CD14-positive monocyte (primary cell): ENCODE results near the gene SRSF3. TPM values are rescaled to one million over a fixed set of nuclear protein-coding genes. Genes with fewer than 3 reads are reported as not detected.
A peak's percentile ranks its signal among the peaks of the same experiment; 100 is the strongest.
"Not testable (repeated sequence)": the region's sequence is repeated elsewhere in the genome, so short reads cannot be mapped to it uniquely, and the experiment has no call there.

Experiments
- DNase-seq, 3 donors: peaks; one replicate each; pipeline ENCODE4 v3.0.0-alpha.2; 2011 to 2022
- H2AFZ ChIP-seq: 2 replicates; pipeline ENCODE4 v1.6.0; 2012; ENCODE audit warnings: mild to moderate bottlenecking, low read depth, low read length, inconsistent platforms; ENCODE audit not compliant: insufficient read depth, poor library complexity, severe bottlenecking
- H3K27ac ChIP-seq, 2 donors: 1 replicate in 1 of 2; 2 replicates in 1 of 2; pipeline ENCODE4 v1.5.1; 2012 to 2013; ENCODE audit warnings: low read length in 2 of 2, control low read depth in 1 of 2, inconsistent platforms in 1 of 2, low read depth in 1 of 2, mild to moderate bottlenecking in 1 of 2
- H3K27me3 ChIP-seq, 2 donors: one replicate each; pipeline versions ENCODE4 v1.6.0 to v1.6.1; 2011 to 2013; ENCODE audit warnings: low read length in 2 of 2; ENCODE audit not compliant: control insufficient read depth in 2 of 2, insufficient read depth in 2 of 2
- H3K36me3 ChIP-seq, 2 donors: replicated peaks in 1 of 2; 1 replicate in 1 of 2; 2 replicates in 1 of 2; pipeline versions ENCODE4 v1.5.1 to v1.6.1; 2012 to 2013; ENCODE audit warnings: low read length in 2 of 2, control low read depth in 1 of 2, inconsistent platforms in 1 of 2, mild to moderate bottlenecking in 1 of 2; ENCODE audit not compliant: insufficient read depth in 2 of 2, control insufficient read depth in 1 of 2
- H3K4me1 ChIP-seq, 2 donors: 1 replicate in 1 of 2; 2 replicates in 1 of 2; pipeline versions ENCODE4 v1.5.1 to v1.6.1; 2012 to 2013; ENCODE audit warnings: low read length in 2 of 2, control low read depth in 1 of 2, inconsistent platforms in 1 of 2, mild to moderate bottlenecking in 1 of 2, moderate library complexity in 1 of 2; ENCODE audit not compliant: insufficient read depth in 2 of 2, control insufficient read depth in 1 of 2
- H3K4me2 ChIP-seq: replicated peaks from 2 replicates; pipeline ENCODE3; 2012; ENCODE audit warnings: low read length, moderate library complexity, mild to moderate bottlenecking; ENCODE audit not compliant: poor library complexity, severe bottlenecking; ENCODE audit errors: extremely low read depth
- H3K4me3 ChIP-seq, 3 experiments: fragments of 200-600 bp in 1 of 3; sonication (generic) in 1 of 3; replicated peaks in 1 of 3; 1 replicate in 2 of 3; 2 replicates in 1 of 3; pipeline ENCODE4 v1.5.1; 2011 to 2013; ENCODE audit warnings: low read length in 3 of 3, mild to moderate bottlenecking in 3 of 3, control low read depth in 2 of 3, low read depth in 2 of 3, inconsistent platforms in 1 of 3, moderate library complexity in 1 of 3
- H3K79me2 ChIP-seq: 2 replicates; pipeline ENCODE4 v1.6.0; 2012; ENCODE audit warnings: mild to moderate bottlenecking, control low read depth, inconsistent platforms, low read length, moderate library complexity; ENCODE audit not compliant: insufficient read depth
- H3K9ac ChIP-seq: 2 replicates; pipeline ENCODE4 v1.6.0; 2017; ENCODE audit warnings: low read length, mild to moderate bottlenecking; ENCODE audit not compliant: insufficient read depth, poor library complexity, severe bottlenecking
- H3K9me3 ChIP-seq, 2 donors: replicated peaks in 1 of 2; 1 replicate in 1 of 2; 2 replicates in 1 of 2; pipeline versions ENCODE4 v1.5.1 to v1.6.1; 2012 to 2013; ENCODE audit warnings: low read length in 2 of 2, control low read depth in 1 of 2; ENCODE audit not compliant: control insufficient read depth in 1 of 2, insufficient read depth in 1 of 2
- H4K20me1 ChIP-seq: 2 replicates; pipeline ENCODE4 v1.6.0; 2012; ENCODE audit warnings: mild to moderate bottlenecking, low read length, control low read depth, moderate library complexity; ENCODE audit not compliant: insufficient read depth
- H3K27ac Mint-ChIP-seq, 7 donors: one replicate each; pipeline ENCODE4 v1.8.0; 2020; ENCODE audit warnings: mild to moderate bottlenecking in 7 of 7, mixed read lengths in 7 of 7, moderate library complexity in 6 of 7, inconsistent platforms in 2 of 7
- H3K27me3 Mint-ChIP-seq, 3 donors: one replicate each; pipeline ENCODE4 v1.8.0; 2021 to 2022; ENCODE audit warnings: low read depth in 3 of 3, mild to moderate bottlenecking in 3 of 3, mixed read lengths in 3 of 3, moderate library complexity in 3 of 3, inconsistent platforms in 1 of 3
- H3K36me3 Mint-ChIP-seq, 2 donors: one replicate each; pipeline ENCODE4 v1.8.0; 2020; ENCODE audit warnings: mixed read lengths in 2 of 2, inconsistent platforms in 1 of 2, mild to moderate bottlenecking in 1 of 2
- H3K4me1 Mint-ChIP-seq: one replicate; pipeline ENCODE4 v1.8.0; 2020; ENCODE audit warnings: mild to moderate bottlenecking, mixed read lengths
- H3K4me3 Mint-ChIP-seq, 2 donors: one replicate each; pipeline ENCODE4 v1.8.0; 2020; ENCODE audit warnings: mild to moderate bottlenecking in 2 of 2, mixed read lengths in 2 of 2, moderate library complexity in 1 of 2
- H3K9me3 Mint-ChIP-seq, 7 donors: one replicate each; pipeline ENCODE4 v1.8.0; 2020 to 2022; ENCODE audit warnings: mixed read lengths in 7 of 7, mild to moderate bottlenecking in 6 of 7, moderate library complexity in 6 of 7, inconsistent platforms in 2 of 7
- CTCF ChIP-seq: fragments of 200-600 bp; IDR thresholded peaks from one replicate; pipeline ENCODE4 v1.8.0; 2022; ENCODE audit warnings: antibody characterized with exemption, mild to moderate bottlenecking
- WGBS: methylation state at CpG from one replicate; pipeline ENCODE4 v1.1.5; 2013; ENCODE audit warnings: missing lambda C conversion rate; ENCODE audit not compliant: insufficient coverage; 5-methylcytosine and 5-hydroxymethylcytosine counted together
- intact Hi-C, 2 donors: fragments of 100-400 bp; cut with micrococcal nuclease; formaldehyde crosslinking; loops; one replicate each; pipeline versions ENCODE4 v1.15.0 to v1.15.1; 2023
- polyA plus RNA-seq, 3 donors: library from polyadenylated mRNA; depleted of rRNA in 1 of 3; unstranded in 2 of 3; stranded (reverse) in 1 of 3; fragments of 300-500 nt in 2 of 3; fragments of >200 nt in 1 of 3; fragmentation: Illumina TruSeq in 2 of 3; gene quantifications; 1 replicate in 2 of 3; 2 replicates in 1 of 3; pipeline ENCODE4 v1.2.3, GENCODE V29; 2012 to 2021

SRSF3 gene
- polyA plus RNA-seq, 3 donors = 293 to 341 (median 297) TPM

DNA sequence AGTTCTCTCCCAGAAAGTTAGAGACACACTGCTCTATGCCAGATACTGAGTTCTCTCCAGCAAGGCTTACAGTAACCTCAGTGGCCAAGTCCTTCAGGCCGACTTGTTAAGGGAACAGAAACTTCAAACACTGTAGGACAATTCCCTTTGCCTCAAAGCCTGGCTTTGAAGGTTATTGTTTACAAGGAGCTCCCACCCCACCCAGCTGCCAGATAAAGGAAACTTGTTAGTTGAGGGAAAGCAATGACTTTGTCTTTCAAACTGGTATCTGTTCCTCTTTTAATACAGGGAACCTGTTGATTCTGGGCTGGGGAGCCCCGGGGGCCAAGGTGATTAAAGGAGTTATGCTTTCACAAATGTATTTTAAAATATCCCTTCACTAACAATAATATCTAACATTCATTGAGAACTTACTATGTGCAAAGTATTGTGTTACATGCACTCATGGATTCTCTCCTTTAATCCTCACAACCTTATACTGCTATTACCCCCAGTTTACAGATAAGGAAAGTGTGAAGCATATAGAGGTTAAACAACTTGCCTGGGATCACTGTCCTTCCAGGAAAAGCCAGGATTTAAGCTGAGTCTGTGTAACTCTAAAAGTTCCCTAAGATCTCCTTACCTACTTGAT, 56.8 kb downstream of the SRSF3 start:
- WGBS = 0% methylated on average over 1 of the region's 2 CpGs
- no peaks in the 10 kb centered on the region for H4K20me1 ChIP-seq
- Mint-ChIP-seq H3K36me3 (no peaks in the 10 kb centered on the region), H3K4me1 (peaks cover 35% of the 10 kb centered on the region), H3K9me3 (no peaks in the 10 kb centered on the region), H3K27ac (peak overlapping the region; percentile 67 to 88 (median 83)), H3K4me3 (peak overlapping the region in 1 of 2 donors; percentile 11), H3K27me3 (peaks cover 0 to 8% (median 1%) of the 10 kb centered on the region in 3 donors)
- H2AFZ ChIP-seq = no peak overlapping the region
- H3K4me1 ChIP-seq = peaks cover 32 to 35% of the 10 kb centered on the region in 2 donors
- H3K27ac ChIP-seq = peak overlapping the region; percentile 46 to 66
- peak; percentile 60 to 86 (median 78) for DNase-seq
- H3K4me2 ChIP-seq = peak overlapping the region; percentile 33
- no peak overlapping the region for H3K9ac ChIP-seq
- no peaks in the 10 kb centered on the region for H3K27me3 ChIP-seq
- H3K36me3 ChIP-seq = no peaks in the 10 kb centered on the region
- peak overlapping the region in 1 of 3 experiments; percentile 35 for H3K4me3 ChIP-seq
- H3K9me3 ChIP-seq = no peaks in the 10 kb centered on the region
- H3K79me2 ChIP-seq = no peaks in the 10 kb centered on the region
- intact Hi-C loops = loop anchor here in 1 of 2 donors (5.0 kb wide), 1 partner anchor 34 kb away; no protein-coding TSS in a partner anchor
- no peak for TF ChIP-seq CTCF

DNA sequence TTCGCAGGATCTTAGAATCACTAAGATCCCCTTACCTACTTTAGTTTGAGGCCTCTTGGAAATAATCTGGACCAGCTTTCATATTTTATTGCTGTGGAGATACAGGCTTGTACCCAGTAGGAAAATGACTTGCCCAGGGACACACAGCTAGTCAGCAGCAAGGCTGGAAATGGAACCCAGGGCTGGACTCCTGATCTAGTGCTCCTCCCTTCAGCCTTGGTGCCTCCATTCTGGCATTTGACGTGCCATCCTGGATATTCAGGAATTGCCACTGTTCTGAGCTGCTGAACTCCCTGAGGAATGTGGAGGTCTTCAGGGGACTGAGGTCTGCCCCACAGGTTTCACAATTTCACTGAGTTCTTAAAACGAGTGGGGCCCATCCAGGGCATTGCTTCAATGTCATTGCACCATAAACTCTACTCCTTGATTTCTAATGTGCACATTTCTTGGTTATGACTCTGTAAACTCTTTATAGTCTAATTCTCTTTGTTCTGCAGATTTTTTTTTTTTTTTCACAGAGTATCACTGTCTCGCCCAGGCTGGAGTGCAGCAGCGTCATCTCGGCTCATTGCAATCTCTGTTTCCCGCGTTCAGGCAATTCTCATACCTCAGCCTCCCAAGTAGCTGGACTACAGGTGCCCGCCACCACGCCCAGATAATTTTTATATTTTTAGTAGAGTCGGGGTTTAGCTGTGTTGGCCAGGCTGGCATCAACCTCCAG, 57.7 kb downstream of the SRSF3 start:
- no peaks in the 10 kb centered on the region for H3K27me3 ChIP-seq
- H3K4me3 Mint-ChIP-seq = no peak overlapping the region
- no peak overlapping the region for H2AFZ ChIP-seq
- H3K4me3 ChIP-seq = no peak overlapping the region
- no peaks in the 10 kb centered on the region for H3K79me2 ChIP-seq
- H3K36me3 ChIP-seq = no peaks in the 10 kb centered on the region
- H3K9me3 ChIP-seq = no peaks in the 10 kb centered on the region
- peaks cover 0 to 9% (median 1%) of the 10 kb centered on the region in 3 donors for H3K27me3 Mint-ChIP-seq
- H3K4me2 ChIP-seq = no peak overlapping the region
- peaks cover 32 to 35% of the 10 kb centered on the region in 2 donors for H3K4me1 ChIP-seq
- H3K9me3 Mint-ChIP-seq = no peaks in the 10 kb centered on the region
- 83% methylated on average over 7 of the region's 11 CpGs for WGBS
- no peak overlapping the region for H3K9ac ChIP-seq
- peak overlapping the region in 4 of 7 donors; percentile 14 to 73 (median 50) for H3K27ac Mint-ChIP-seq
- intact Hi-C loops = loop anchor here in 1 of 2 donors (5.0 kb wide), 1 partner anchor 35 kb away; no protein-coding TSS in a partner anchor
- no peaks in the 10 kb centered on the region for H4K20me1 ChIP-seq
- peaks cover 35% of the 10 kb centered on the region for H3K4me1 Mint-ChIP-seq
- no peaks in the 10 kb centered on the region for H3K36me3 Mint-ChIP-seq
- H3K27ac ChIP-seq = peak overlapping the region in 1 of 2 donors; percentile 66
- no peak for TF ChIP-seq CTCF
- DNase-seq = no peak

DNA sequence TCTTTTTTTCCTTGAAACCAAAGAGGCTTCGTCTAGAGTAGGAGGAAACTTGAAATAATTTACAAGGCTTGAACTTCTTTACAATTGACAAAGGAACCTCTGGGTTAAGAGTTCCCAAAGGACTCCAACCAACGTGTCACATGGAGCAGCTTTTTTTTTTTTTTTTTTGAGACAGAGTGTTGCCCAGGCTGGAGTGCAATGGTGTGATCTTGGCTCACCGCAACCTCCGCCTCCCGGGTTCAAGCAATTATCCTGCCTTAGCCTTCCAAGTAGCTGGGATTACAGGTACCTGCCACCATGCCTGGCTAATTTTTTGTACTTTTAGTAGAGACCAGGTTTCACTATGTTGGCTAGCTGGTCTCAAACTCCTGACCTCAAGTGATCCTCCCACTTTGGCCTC, 60.3 kb downstream of the SRSF3 start:
- intact Hi-C loops = loop anchor here in 1 of 2 donors (5.0 kb wide), 1 partner anchor 37 kb away; no protein-coding TSS in a partner anchor
- DNase-seq = not testable (repeated sequence)

More for the DNA sequence above, 60.3 kb downstream of the SRSF3 start:
- H2AFZ ChIP-seq, H3K9me3 ChIP-seq, H4K20me1 ChIP-seq, H3K36me3 Mint-ChIP-seq, H3K27ac ChIP-seq, H3K36me3 ChIP-seq, H3K4me3 Mint-ChIP-seq, H3K4me2 ChIP-seq, H3K27ac Mint-ChIP-seq, H3K79me2 ChIP-seq, H3K9ac ChIP-seq, H3K4me3 ChIP-seq, H3K9me3 Mint-ChIP-seq: not testable (repeated sequence)
- Mint-ChIP-seq H3K27me3 (peaks cover 0 to 16% (median 2%) of the 10 kb centered on the region in 3 donors), H3K4me1 (peaks cover 31% of the 10 kb centered on the region)
- peaks cover 30 to 31% of the 10 kb centered on the region in 2 donors for H3K4me1 ChIP-seq
- peaks cover 8 to 18% of the 10 kb centered on the region in 2 donors for H3K27me3 ChIP-seq
- WGBS = 92% methylated on average over 4 of the region's 5 CpGs
